SIG-M5 (cell line): ENCODE results near the gene KNOP1.
"Not testable (repeated sequence)": the region's sequence is repeated elsewhere in the genome, so short reads cannot be mapped to it uniquely, and the experiment has no call there.

ENCODE experiments used
- DNase-seq: peaks from one replicate; lab custom pipeline; 2025; lab: John Stamatoyannopoulos, UW

The KNOP1 gene

GRCh38 chr16:19683453-19684236, 34.4 kb downstream of the KNOP1 start:
- DNase-seq = no peak

DNA sequence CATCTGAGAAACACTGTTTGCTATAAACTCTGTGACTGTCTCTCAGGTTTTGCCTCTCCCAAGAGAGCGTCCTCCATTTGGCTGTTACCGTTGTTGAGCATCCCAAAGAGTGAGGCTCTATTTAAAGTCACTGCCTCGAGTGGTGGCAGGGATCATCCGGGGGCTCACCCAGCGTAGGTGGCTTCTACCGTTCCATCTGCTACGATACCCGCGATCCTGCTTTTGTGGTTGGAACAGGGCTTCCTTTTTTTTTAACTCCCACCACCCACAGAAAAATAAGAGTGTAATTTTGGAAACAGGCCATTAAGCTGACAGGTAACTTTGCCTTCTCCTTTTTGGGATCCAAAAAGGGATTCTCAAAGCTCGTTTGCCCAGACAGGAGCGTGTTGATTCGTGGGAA, 36.4 kb downstream of the KNOP1 start:
- no peak for DNase-seq

DNA sequence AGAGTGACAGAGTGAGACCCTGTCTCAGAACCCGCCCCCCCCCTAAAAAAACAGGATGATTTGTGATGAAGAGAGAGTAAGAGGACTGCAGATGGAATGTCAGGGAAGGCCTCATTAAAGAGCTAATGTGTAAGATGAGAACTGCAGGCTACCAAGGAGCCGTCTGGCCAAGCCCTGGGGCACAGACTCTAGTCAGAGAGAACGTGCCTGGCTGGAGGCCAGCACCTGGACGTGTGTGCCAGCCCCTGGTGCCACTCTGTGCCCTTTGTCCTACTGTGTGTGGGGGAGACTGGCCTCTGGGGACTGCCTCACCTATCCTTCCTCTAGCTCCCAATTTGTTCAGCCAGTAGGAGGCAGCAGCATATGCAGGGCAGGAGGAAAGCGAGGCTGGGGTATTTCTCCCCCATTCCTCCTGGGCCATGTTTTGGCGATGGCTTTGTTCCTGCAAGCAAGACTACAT, 37.1 kb downstream of the KNOP1 start:
- no peak for DNase-seq

DNA sequence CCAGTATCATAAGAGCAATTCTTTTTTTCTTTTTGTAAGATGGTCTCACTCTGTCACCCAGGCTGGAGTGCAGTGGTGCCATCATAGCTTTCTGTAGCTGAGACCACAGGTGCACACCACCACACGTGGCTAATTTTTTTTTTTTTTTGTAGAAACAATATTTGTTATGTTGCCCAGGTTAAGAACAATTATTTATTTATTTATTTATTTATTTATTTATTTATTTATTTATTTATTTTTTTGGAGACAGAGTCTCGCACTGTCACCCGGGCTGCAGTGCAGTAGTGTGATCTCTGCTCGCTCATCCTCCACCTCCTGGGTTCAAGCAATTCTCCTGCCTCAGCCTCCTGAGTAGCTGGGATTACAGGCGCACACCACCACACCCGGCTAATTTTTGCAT, 38.7 kb downstream of the KNOP1 start:
- DNase-seq = not testable (repeated sequence)

DNA sequence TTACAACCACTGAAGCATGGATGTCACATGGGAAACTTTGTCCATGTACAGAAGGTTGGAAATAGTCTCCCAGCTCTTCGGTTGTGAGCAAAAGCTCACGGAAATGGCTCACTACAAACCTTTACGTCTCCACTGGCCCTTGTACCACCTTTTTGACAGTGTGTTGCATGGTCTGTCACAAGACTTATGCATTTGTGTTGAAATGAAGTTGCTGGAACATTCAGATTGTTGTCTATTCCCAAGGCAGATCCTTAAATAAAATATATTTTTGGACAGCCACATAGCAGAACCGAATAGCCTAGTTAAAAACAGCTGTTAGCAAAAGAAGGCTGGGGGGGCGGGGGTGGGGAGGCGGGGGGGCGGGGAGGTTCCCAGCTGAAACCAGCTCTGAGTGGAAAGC, 39.2 kb downstream of the KNOP1 start:
- DNase-seq = no peak

DNA sequence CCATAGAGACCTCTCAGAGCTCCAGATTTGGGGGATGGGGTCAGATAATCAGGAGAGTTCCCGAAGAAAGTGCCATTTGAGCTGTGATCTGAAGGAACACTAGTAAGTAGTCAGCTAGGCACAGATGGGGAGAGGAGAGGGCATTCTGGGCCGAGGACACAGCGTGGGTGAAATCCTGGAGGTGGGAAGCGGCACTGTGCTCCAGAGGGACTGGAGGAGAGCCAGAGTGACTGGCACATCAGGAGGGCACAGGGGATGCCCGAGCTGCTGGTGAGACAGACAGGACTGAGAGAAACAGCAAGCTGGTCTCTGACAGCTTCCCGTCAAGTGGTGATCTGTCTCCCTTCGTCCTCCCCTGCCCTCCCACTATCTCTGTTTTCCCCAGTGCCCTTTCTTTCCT, 40.6 kb downstream of the KNOP1 start:
- DNase-seq = no peak

GRCh38 chr16:19674485-19674884, 43.5 kb downstream of the KNOP1 start:
- no peak for DNase-seq

GRCh38 chr16:19672378-19672777, 45.6 kb downstream of the KNOP1 start:
- DNase-seq = no peak

GRCh38 chr16:19666477-19666876, 51.5 kb downstream of the KNOP1 start:
- DNase-seq = no peak

- DNase-seq = not testable (repeated sequence)
Measured at GRCh38 chr16:19665313-19665712, 52.7 kb downstream of the KNOP1 start.

GRCh38 chr16:19664166-19664565, 53.9 kb downstream of the KNOP1 start:
- no peak for DNase-seq

DNA sequence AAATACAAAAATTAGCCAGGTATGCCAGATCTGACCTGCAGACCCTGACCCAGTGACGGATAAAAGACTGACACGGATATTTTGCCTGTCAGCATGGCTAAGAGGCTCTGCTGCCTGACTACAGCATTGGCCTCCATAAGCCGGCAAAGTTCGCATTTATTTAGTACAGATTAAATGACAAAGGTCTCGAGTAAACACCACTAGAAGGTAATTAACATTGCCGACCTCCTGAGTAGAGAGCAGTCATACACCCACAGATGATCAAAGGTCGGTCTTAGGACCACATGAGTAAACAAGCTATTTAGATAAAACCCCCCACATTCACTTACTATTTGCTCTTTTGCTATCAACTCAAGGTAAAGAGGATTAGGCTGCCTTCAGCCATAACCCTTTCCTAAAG, 55.7 kb downstream of the KNOP1 start:
- DNase-seq = no peak

DNA sequence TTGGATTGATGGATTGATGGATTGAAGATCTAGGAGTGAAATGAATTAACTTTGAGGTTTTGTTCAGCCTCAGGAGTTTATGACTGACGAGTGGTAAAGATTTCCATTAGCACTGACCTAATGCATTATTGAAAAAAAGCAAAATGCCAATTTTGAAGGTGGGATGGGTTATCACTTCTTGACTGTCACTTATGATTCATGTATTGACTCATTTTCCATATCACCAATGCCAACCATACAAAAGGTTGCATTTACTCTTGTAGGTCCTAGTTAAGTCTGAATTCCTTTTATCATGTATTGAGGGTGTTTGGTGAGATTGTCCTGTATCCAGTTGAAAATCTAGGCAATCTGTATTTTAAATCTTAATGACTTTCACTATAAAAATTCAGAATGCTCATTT, 57.6 kb downstream of the KNOP1 start:
- no peak for DNase-seq

DNA sequence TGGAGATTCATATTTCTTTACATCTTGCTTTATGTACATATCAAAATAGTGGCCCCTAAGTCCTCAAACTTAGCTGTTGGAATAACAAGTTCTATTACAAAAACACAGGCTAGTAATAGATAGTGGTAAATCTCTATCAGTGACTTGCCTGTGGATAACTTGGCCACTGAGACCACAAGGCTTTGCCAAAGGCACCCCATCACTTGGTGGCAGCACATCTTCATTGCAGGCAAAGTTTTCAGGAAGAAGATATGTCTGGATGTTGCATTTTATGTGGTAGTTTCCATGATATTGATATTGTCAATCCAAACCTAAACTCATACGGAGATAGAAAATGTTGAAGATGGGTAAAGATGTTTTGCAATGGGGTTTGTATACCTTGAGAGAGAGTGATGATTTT, 58.5 kb downstream of the KNOP1 start:
- no peak for DNase-seq

DNA sequence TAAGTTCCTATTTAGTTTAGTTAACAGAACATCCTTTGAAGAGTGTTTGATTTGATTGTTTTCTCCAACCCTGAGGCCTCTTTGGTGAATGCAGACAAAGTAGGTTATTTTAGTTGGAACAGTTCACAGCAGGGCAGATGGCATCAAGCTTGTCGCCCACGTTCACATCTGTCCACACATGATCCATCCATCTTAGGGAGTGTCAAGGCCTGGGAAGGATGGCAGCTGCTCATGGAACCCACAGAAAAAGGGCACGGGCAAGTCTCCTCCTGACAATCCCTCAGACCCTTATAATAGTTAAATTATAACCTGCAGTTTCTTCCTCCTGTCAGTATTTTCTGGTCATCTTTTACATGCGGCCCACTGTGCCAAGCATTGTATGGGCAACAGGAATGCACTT, 60.2 kb downstream of the KNOP1 start:
- DNase-seq = no peak

- DNase-seq = no peak
Measured at GRCh38 chr16:19655242-19655777, 62.7 kb downstream of the KNOP1 start.

- no peak for DNase-seq
Measured at GRCh38 chr16:19654147-19654546, 63.9 kb downstream of the KNOP1 start.
